Activated naive CD4-positive, alpha-beta T cell treated with anti-CD3 and anti-CD28 coated beads, Interleukin-2, amount 10 ng/mL, durations not matched to agents 7 days and 5 days (primary cell): Measurements from ENCODE around the gene SLC36A4.
"Not testable (repeated sequence)": the region's sequence is repeated elsewhere in the genome, so short reads cannot be mapped to it uniquely, and the experiment has no call there.

Experiments used
- CTCF ChIA-PET: fragments of 350-600 bp; sonication (Branson Sonifier 250); formaldehyde crosslinking; loops from one replicate; lab custom pipeline; 2021; ENCODE audit warnings: antibody characterized with exemption; lab: Charles Lee
- DNase-seq: peaks from one replicate; pipeline ENCODE4 v3.0.0-alpha.2; 2020
- H3K27ac Mint-ChIP-seq: one replicate; pipeline ENCODE4 v1.8.0; 2021; ENCODE audit warnings: mild to moderate bottlenecking, moderate library complexity, mixed read lengths
- H3K27me3 Mint-ChIP-seq: one replicate; pipeline ENCODE4 v1.8.0; 2021; ENCODE audit warnings: mild to moderate bottlenecking, mixed read lengths
- H3K36me3 Mint-ChIP-seq: one replicate; pipeline ENCODE4 v1.8.0; 2021; ENCODE audit warnings: mixed read lengths
- H3K4me1 Mint-ChIP-seq: one replicate; pipeline ENCODE4 v1.8.0; 2021; ENCODE audit warnings: mixed read lengths
- H3K4me3 Mint-ChIP-seq: one replicate; pipeline ENCODE4 v1.8.0; 2021; ENCODE audit warnings: mild to moderate bottlenecking, moderate library complexity, mixed read lengths
- H3K9me3 Mint-ChIP-seq: one replicate; pipeline ENCODE4 v1.8.0; 2021; ENCODE audit warnings: mixed read lengths

The SLC36A4 gene

GRCh38 chr11:93123351-93123898 lies 74.4 kb downstream of the SLC36A4 start:
- CTCF ChIA-PET, result no interaction called here
- H3K4me1 Mint-ChIP-seq, result no peaks in the 10 kb centered on the region
- no peak overlapping the region for H3K27ac Mint-ChIP-seq
- H3K4me3 Mint-ChIP-seq, result no peak overlapping the region
- no peaks in the 10 kb centered on the region for H3K9me3 Mint-ChIP-seq
- H3K27me3 Mint-ChIP-seq, result peaks cover 17% of the 10 kb centered on the region
- DNase-seq, result no peak
- H3K36me3 Mint-ChIP-seq, result no peaks in the 10 kb centered on the region

GRCh38 chr11:93122535-93123235 lies 75.1 kb downstream of the SLC36A4 start:
- CTCF ChIA-PET, result no interaction called here
- Mint-ChIP-seq H3K4me3 (no peak overlapping the region), H3K36me3 (no peaks in the 10 kb centered on the region), H3K4me1 (no peaks in the 10 kb centered on the region), H3K27ac (no peak overlapping the region), H3K9me3 (no peaks in the 10 kb centered on the region), H3K27me3 (peaks cover 21% of the 10 kb centered on the region)
- DNase-seq, result no peak

- H3K4me1 Mint-ChIP-seq, result no peaks in the 10 kb centered on the region
- H3K4me3 Mint-ChIP-seq, result no peak overlapping the region
- H3K27ac Mint-ChIP-seq, result no peak overlapping the region
- H3K9me3 Mint-ChIP-seq, result no peaks in the 10 kb centered on the region
- CTCF ChIA-PET, result no interaction called here
- H3K27me3 Mint-ChIP-seq, result peaks cover 17% of the 10 kb centered on the region
- H3K36me3 Mint-ChIP-seq, result no peaks in the 10 kb centered on the region
- DNase-seq, result no peak
These were observed 79.5 kb downstream of the SLC36A4 start for GRCh38 chr11:93118276-93118675.

- Mint-ChIP-seq H3K36me3 (no peaks in the 10 kb centered on the region), H3K27me3 (peaks cover 17% of the 10 kb centered on the region), H3K9me3 (no peaks in the 10 kb centered on the region), H3K4me3 (no peak overlapping the region), H3K4me1 (no peaks in the 10 kb centered on the region), H3K27ac (no peak overlapping the region)
- CTCF ChIA-PET, result no interaction called here
- no peak for DNase-seq
These were observed 80.2 kb downstream of the SLC36A4 start for GRCh38 chr11:93117565-93117964.

- Mint-ChIP-seq H3K4me1 (no peaks in the 10 kb centered on the region), H3K9me3 (no peaks in the 10 kb centered on the region), H3K27ac (no peak overlapping the region), H3K4me3 (no peak overlapping the region), H3K27me3 (peaks cover 17% of the 10 kb centered on the region), H3K36me3 (no peaks in the 10 kb centered on the region)
- CTCF ChIA-PET, result interaction anchor here (0.6 kb wide), 1 partner anchor 25 kb away, joined by 3 read pairs; no protein-coding TSS in a partner anchor
- no peak for DNase-seq
These were observed 81.0 kb downstream of the SLC36A4 start for GRCh38 chr11:93116641-93117441.

GRCh38 chr11:93114304-93114703 lies 83.5 kb downstream of the SLC36A4 start:
- DNase-seq, result no peak
- Mint-ChIP-seq H3K27ac (no peak overlapping the region), H3K4me1 (no peaks in the 10 kb centered on the region), H3K4me3 (no peak overlapping the region), H3K9me3 (no peaks in the 10 kb centered on the region), H3K36me3 (no peaks in the 10 kb centered on the region), H3K27me3 (peaks cover 8% of the 10 kb centered on the region)
- CTCF ChIA-PET, result no interaction called here

GRCh38 chr11:93113824-93114223 lies 84.0 kb downstream of the SLC36A4 start:
- Mint-ChIP-seq H3K27me3 (peaks cover 7% of the 10 kb centered on the region), H3K27ac (no peak overlapping the region), H3K4me1 (no peaks in the 10 kb centered on the region), H3K4me3 (no peak overlapping the region), H3K36me3 (no peaks in the 10 kb centered on the region), H3K9me3 (no peaks in the 10 kb centered on the region)
- DNase-seq, result no peak
- CTCF ChIA-PET, result no interaction called here

GRCh38 chr11:93111147-93111546 lies 86.6 kb downstream of the SLC36A4 start:
- H3K4me3 Mint-ChIP-seq, DNase-seq, H3K36me3 Mint-ChIP-seq, H3K4me1 Mint-ChIP-seq, H3K9me3 Mint-ChIP-seq, H3K27ac Mint-ChIP-seq, CTCF ChIA-PET, H3K27me3 Mint-ChIP-seq: not testable (repeated sequence)

- Mint-ChIP-seq H3K27me3 (no peaks in the 10 kb centered on the region), H3K4me3 (no peak overlapping the region), H3K27ac (no peak overlapping the region), H3K4me1 (no peaks in the 10 kb centered on the region), H3K36me3 (no peaks in the 10 kb centered on the region), H3K9me3 (peaks cover 2% of the 10 kb centered on the region)
- CTCF ChIA-PET, result no interaction called here
- DNase-seq, result no peak
These were observed 97.6 kb downstream of the SLC36A4 start for GRCh38 chr11:93100211-93100610.

GRCh38 chr11:93099806-93100205 lies 98.0 kb downstream of the SLC36A4 start:
- H3K4me1 Mint-ChIP-seq, result no peaks in the 10 kb centered on the region
- no peak overlapping the region for H3K4me3 Mint-ChIP-seq
- H3K27ac Mint-ChIP-seq, result no peak overlapping the region
- peaks cover 2% of the 10 kb centered on the region for H3K9me3 Mint-ChIP-seq
- no peaks in the 10 kb centered on the region for H3K27me3 Mint-ChIP-seq
- H3K36me3 Mint-ChIP-seq, result no peaks in the 10 kb centered on the region
- no peak for DNase-seq
- CTCF ChIA-PET, result no interaction called here
